ENCODE measurements around the gene FAM186B. TPM values are rescaled to one million over a fixed set of nuclear protein-coding genes. Genes with fewer than 3 reads are reported as not detected.

Gene FAM186B
- total RNA-seq, 4 donors from 2014 or later = 0.21 to 0.77 (median 0.30) TPM; not detected in 1

GRCh38 chr12:49603721-49604120 is 1.7 kb downstream of the FAM186B start:
- H3K9me3 ChIP-seq = no peaks in the 10 kb centered on the region
- no peaks in the 10 kb centered on the region for H3K27me3 ChIP-seq
- DNase-seq = no peak
- no peak overlapping the region for H3K4me3 ChIP-seq
- H3K36me3 ChIP-seq = no peaks in the 10 kb centered on the region
- H3K27ac ChIP-seq = no peak overlapping the region
- no peaks in the 10 kb centered on the region for H3K4me1 ChIP-seq
- intact Hi-C loops (cut with DNase I; ENCODE audit: low total_unique reads) = no loop called here
- TF ChIP-seq CTCF (IDR thresholded peaks at IDR 0.05) = no peak
- no peak for TF ChIP-seq POLR2A (IDR thresholded peaks at IDR 0.05)

GRCh38 chr12:49599961-49600360 is 5.5 kb downstream of the FAM186B start:
- DNase-seq = no peak
- no peaks in the 10 kb centered on the region for H3K4me1 ChIP-seq
- H3K27ac ChIP-seq = no peak overlapping the region
- no peaks in the 10 kb centered on the region for H3K9me3 ChIP-seq
- no peak overlapping the region for H3K4me3 ChIP-seq
- H3K36me3 ChIP-seq = no peaks in the 10 kb centered on the region
- intact Hi-C loops (cut with DNase I; ENCODE audit: low total_unique reads) = no loop called here
- TF ChIP-seq POLR2A (IDR thresholded peaks at IDR 0.05) (no peak), CTCF (IDR thresholded peaks at IDR 0.05) (no peak)
- H3K27me3 ChIP-seq = no peaks in the 10 kb centered on the region

GRCh38 chr12:49598527-49598926 is 6.9 kb downstream of the FAM186B start:
- no peaks in the 10 kb centered on the region for H3K27me3 ChIP-seq
- intact Hi-C loops (cut with DNase I; ENCODE audit: low total_unique reads) = no loop called here
- no peak for DNase-seq
- H3K27ac ChIP-seq = no peak overlapping the region
- TF ChIP-seq CTCF (IDR thresholded peaks at IDR 0.05) (no peak), POLR2A (IDR thresholded peaks at IDR 0.05) (no peak)
- no peak overlapping the region for H3K4me3 ChIP-seq
- H3K4me1 ChIP-seq = no peaks in the 10 kb centered on the region
- H3K36me3 ChIP-seq = no peaks in the 10 kb centered on the region
- H3K9me3 ChIP-seq = no peaks in the 10 kb centered on the region

GRCh38 chr12:49588721-49589516 is 16.5 kb downstream of the FAM186B start:
- Histone ChIP-seq H3K4me1 (no peaks in the 10 kb centered on the region), H3K4me3 (no peak overlapping the region), H3K27ac (no peak overlapping the region), H3K9me3 (no peaks in the 10 kb centered on the region), H3K27me3 (no peaks in the 10 kb centered on the region), H3K36me3 (no peaks in the 10 kb centered on the region)
- no peak for DNase-seq
- intact Hi-C loops (cut with DNase I; ENCODE audit: low total_unique reads) = no loop called here
- TF ChIP-seq POLR2A (IDR thresholded peaks at IDR 0.05) (no peak), CTCF (IDR thresholded peaks at IDR 0.05) (no peak)

GRCh38 chr12:49588281-49588680 is 17.2 kb downstream of the FAM186B start:
- Histone ChIP-seq H3K27me3 (no peaks in the 10 kb centered on the region), H3K4me3 (no peak overlapping the region), H3K4me1 (no peaks in the 10 kb centered on the region), H3K36me3 (no peaks in the 10 kb centered on the region), H3K9me3 (no peaks in the 10 kb centered on the region), H3K27ac (no peak overlapping the region)
- intact Hi-C loops (cut with DNase I; ENCODE audit: low total_unique reads) = no loop called here
- TF ChIP-seq POLR2A (IDR thresholded peaks at IDR 0.05) (no peak), CTCF (IDR thresholded peaks at IDR 0.05) (no peak)
- DNase-seq = no peak
